Lung (tissue), 12 donors: ENCODE data around the gene CENPP. TPM values are rescaled to one million over a fixed set of nuclear protein-coding genes. Genes with fewer than 3 reads are reported as not detected.

ENCODE experiments used
- ATAC-seq: fragments of 200-7000 bp; cut with Tn5 transposase; one replicate; pipeline ENCODE4 v1.9.1; 2020; ENCODE audit warnings: moderate number of reproducible peaks; ENCODE audit not compliant: insufficient read depth, low FRiP score
- DNase-seq, 3 donors: peaks; one replicate each; pipeline ENCODE4 v3.0.0-alpha.2; 2013 to 2017
- H3K27ac ChIP-seq, 2 donors: one replicate each; pipeline ENCODE4 v1.5.1; 2013; ENCODE audit warnings: mild to moderate bottlenecking in 2 of 2, moderate library complexity in 2 of 2, control low read depth in 1 of 2, inconsistent platforms in 1 of 2, low read depth in 1 of 2, low read length in 1 of 2
- H3K27me3 ChIP-seq, 3 donors: one replicate each; pipeline ENCODE4 v1.5.1; 2013; ENCODE audit warnings: low read length in 2 of 3; ENCODE audit not compliant: control insufficient read depth in 3 of 3, insufficient read depth in 3 of 3
- H3K36me3 ChIP-seq, 4 donors: one replicate each; pipeline ENCODE4 v1.5.1; 2013; ENCODE audit warnings: low read length in 4 of 4, mild to moderate bottlenecking in 1 of 4, moderate library complexity in 1 of 4; ENCODE audit not compliant: control insufficient read depth in 4 of 4, insufficient read depth in 4 of 4
- H3K4me1 ChIP-seq, 5 donors: one replicate each; pipeline ENCODE4 v1.5.1; 2013; ENCODE audit warnings: low read length in 5 of 5, mild to moderate bottlenecking in 2 of 5, moderate library complexity in 1 of 5; ENCODE audit not compliant: control insufficient read depth in 5 of 5, insufficient read depth in 5 of 5
- H3K4me3 ChIP-seq: one replicate; pipeline ENCODE4 v1.5.1; 2013; ENCODE audit warnings: mild to moderate bottlenecking, control low read depth, moderate library complexity
- H3K9ac ChIP-seq, 2 donors: one replicate each; pipeline ENCODE4 v1.5.1; 2013; ENCODE audit warnings: low read length in 2 of 2, control low read depth in 1 of 2; ENCODE audit not compliant: insufficient read depth in 1 of 2
- H3K9me3 ChIP-seq, 4 donors: one replicate each; pipeline ENCODE4 v1.5.1; 2013; ENCODE audit warnings: low read length in 3 of 4, mild to moderate bottlenecking in 1 of 4, moderate library complexity in 1 of 4; ENCODE audit not compliant: control insufficient read depth in 4 of 4, insufficient read depth in 3 of 4
- CTCF ChIP-seq: IDR thresholded peaks from 2 replicates; pipeline ENCODE4 v1.5.1; 2012; ENCODE audit warnings: mild to moderate bottlenecking; ENCODE audit errors: control extremely low read depth, extremely low read depth
- WGBS, 2 donors: extraction: QIAGEN DNeasy Blood & Tissue Kit; methylation state at CpG; one replicate each; pipeline ENCODE4 v1.1.7; 2013; 5-methylcytosine and 5-hydroxymethylcytosine counted together
- polyA plus RNA-seq, 2 donors: library from polyadenylated mRNA; stranded (reverse); fragments of 200-250 nt; gene quantifications; one replicate each; pipeline ENCODE4 v1.2.1, GENCODE V29; 2013
- total RNA-seq, 2 donors: library from RNA; depleted of rRNA in 1 of 2; stranded (reverse); fragments of >200 nt in 1 of 2; gene quantifications; one replicate each; pipeline ENCODE4 v1.2.1, GENCODE V29; 2014 to 2021
- donor health status: control.
- donor health status: control.
- donor health status: Bipolar disorder and iron deficiency.
- donor health status: healthy.
- donor health status: DM: yes; HTN: yes; CAD: no.

Gene CENPP
- total and polyA plus RNA-seq, 4 donors = 1.2 to 11.8 (median 2.9) TPM

- no peak overlapping the region for H3K4me3 ChIP-seq
Observed at GRCh38 chr9:92617951-92618510, 292.3 kb downstream of the CENPP start.

GRCh38 chr9:92618633-92619225, 293.0 kb downstream of the CENPP start:
- Histone ChIP-seq H3K27ac (no peak overlapping the region), H3K9ac (no peak overlapping the region), H3K4me1 (peaks cover 0 to 70% (median 26%) of the 10 kb centered on the region in 5 donors), H3K9me3 (no peaks in the 10 kb centered on the region), H3K27me3 (no peaks in the 10 kb centered on the region), H3K4me3 (no peak overlapping the region), H3K36me3 (peaks cover 0 to 26% (median 4%) of the 10 kb centered on the region in 4 donors)
- ATAC-seq (no peak), DNase-seq (peak in 1 of 3 donors; percentile 53)
- no peak for TF ChIP-seq CTCF
- 81 to 91% methylated on average over 10 of the region's 10 CpGs for WGBS, 2 donors

More at GRCh38 chr9:92617951-92618510, 292.3 kb downstream of the CENPP start:
- Histone ChIP-seq H3K27me3 (no peaks in the 10 kb centered on the region), H3K9ac (no peak overlapping the region), H3K4me1 (peaks cover 0 to 75% (median 26%) of the 10 kb centered on the region in 5 donors), H3K9me3 (peaks cover 0 to 2% (median 0%) of the 10 kb centered on the region in 4 donors), H3K36me3 (peaks cover 3 to 31% (median 6%) of the 10 kb centered on the region in 4 donors), H3K27ac (peak overlapping the region in 1 of 2 donors; percentile 17)
- WGBS, 2 donors = 89 to 90% methylated on average over 11 of the region's 11 CpGs
- ATAC-seq (no peak), DNase-seq (no peak)
- TF ChIP-seq CTCF = no peak

GRCh38 chr9:92619601-92620300, 294.0 kb downstream of the CENPP start:
- peak overlapping the region in 1 of 2 donors; percentile 4 for H3K27ac ChIP-seq
- H3K9ac ChIP-seq = no peak overlapping the region
- no peak for TF ChIP-seq CTCF
- peaks cover 0 to 59% (median 26%) of the 10 kb centered on the region in 5 donors for H3K4me1 ChIP-seq
- 91 to 93% methylated on average over 24 of the region's 24 CpGs for WGBS, 2 donors
- no peaks in the 10 kb centered on the region for H3K9me3 ChIP-seq
- H3K36me3 ChIP-seq = peaks cover 0 to 24% (median 5%) of the 10 kb centered on the region in 4 donors
- no peak overlapping the region for H3K4me3 ChIP-seq
- DNase-seq (no peak), ATAC-seq (no peak)
- no peaks in the 10 kb centered on the region for H3K27me3 ChIP-seq
